Activated T-helper 1 cell treated with anti-CD3 and anti-CD28 coated beads, Interleukin-12 subunit alpha, Interleukin-12 subunit beta, Interleukin-2, Interleukin-4 antibody, amounts not matched to agents 30 ng/mL and 10 ng/mL and 1 ng/mL, durations not matched to agents 14 hours and 24 hours and 36 hours (primary cell): ENCODE data around the gene DDAH1. TPM values are rescaled to one million over a fixed set of nuclear protein-coding genes. Genes with fewer than 3 reads are reported as not detected.

Experiments used
- DNase-seq: peaks from one replicate; pipeline ENCODE4 v3.0.0; 2021; ENCODE audit warnings: low spot score
- H3K27ac Mint-ChIP-seq: one replicate; pipeline ENCODE4 v1.8.0; 2021; ENCODE audit warnings: mild to moderate bottlenecking, mixed read lengths
- H3K27me3 Mint-ChIP-seq: one replicate; pipeline ENCODE4 v1.8.0; 2022; ENCODE audit warnings: mild to moderate bottlenecking, moderate library complexity, mixed read lengths; ENCODE audit not compliant: insufficient read depth
- H3K36me3 Mint-ChIP-seq: one replicate; pipeline ENCODE4 v1.8.0; 2021; ENCODE audit warnings: low read depth, mixed read lengths
- H3K4me1 Mint-ChIP-seq: one replicate; pipeline ENCODE4 v1.8.0; 2021; ENCODE audit warnings: low read depth, mixed read lengths
- H3K4me3 Mint-ChIP-seq: one replicate; pipeline ENCODE4 v1.8.0; 2021; ENCODE audit warnings: mild to moderate bottlenecking, moderate library complexity, mixed read lengths
- H3K9me3 Mint-ChIP-seq: one replicate; pipeline ENCODE4 v1.8.0; 2021; ENCODE audit warnings: mixed read lengths
- intact Hi-C: fragments of 100-400 bp; cut with micrococcal nuclease; formaldehyde crosslinking; loops from one replicate; pipeline ENCODE4 v1.15.1; 2024
- total RNA-seq: library from RNA; stranded (reverse); gene quantifications from 2 replicates; pipeline ENCODE4 v1.2.3, GENCODE V29; 2022

DDAH1 gene
- total RNA-seq, 1 donor from 2014 or later, result not detected

GRCh38 chr1:85448358-85448757, 16.6 kb downstream of the DDAH1 start:
- Mint-ChIP-seq H3K36me3 (no peaks in the 10 kb centered on the region), H3K9me3 (no peaks in the 10 kb centered on the region), H3K4me3 (no peak overlapping the region), H3K27me3 (no peaks in the 10 kb centered on the region), H3K4me1 (no peaks in the 10 kb centered on the region), H3K27ac (no peak overlapping the region)
- intact Hi-C loops, result no loop called here
- no peak for DNase-seq

GRCh38 chr1:85447006-85447943, 17.7 kb downstream of the DDAH1 start:
- H3K4me1 Mint-ChIP-seq, result no peaks in the 10 kb centered on the region
- no peaks in the 10 kb centered on the region for H3K9me3 Mint-ChIP-seq
- intact Hi-C loops, result no loop called here
- no peak for DNase-seq
- H3K36me3 Mint-ChIP-seq, result no peaks in the 10 kb centered on the region
- H3K27me3 Mint-ChIP-seq, result no peaks in the 10 kb centered on the region
- H3K4me3 Mint-ChIP-seq, result no peak overlapping the region
- H3K27ac Mint-ChIP-seq, result no peak overlapping the region

GRCh38 chr1:85445906-85446305, 19.1 kb downstream of the DDAH1 start:
- Mint-ChIP-seq H3K27me3 (no peaks in the 10 kb centered on the region), H3K4me1 (no peaks in the 10 kb centered on the region)
- intact Hi-C loops, result no loop called here

GRCh38 chr1:85444381-85444780, 20.6 kb downstream of the DDAH1 start:
- Mint-ChIP-seq H3K27ac (no peak overlapping the region), H3K4me1 (no peaks in the 10 kb centered on the region), H3K27me3 (no peaks in the 10 kb centered on the region), H3K36me3 (no peaks in the 10 kb centered on the region), H3K4me3 (no peak overlapping the region), H3K9me3 (no peaks in the 10 kb centered on the region)
- DNase-seq, result no peak
- intact Hi-C loops, result no loop called here

More at GRCh38 chr1:85445906-85446305, 19.1 kb downstream of the DDAH1 start:
- no peaks in the 10 kb centered on the region for H3K9me3 Mint-ChIP-seq
- H3K4me3 Mint-ChIP-seq, result no peak overlapping the region
- H3K27ac Mint-ChIP-seq, result no peak overlapping the region
- H3K36me3 Mint-ChIP-seq, result no peaks in the 10 kb centered on the region
- DNase-seq, result no peak

DNA sequence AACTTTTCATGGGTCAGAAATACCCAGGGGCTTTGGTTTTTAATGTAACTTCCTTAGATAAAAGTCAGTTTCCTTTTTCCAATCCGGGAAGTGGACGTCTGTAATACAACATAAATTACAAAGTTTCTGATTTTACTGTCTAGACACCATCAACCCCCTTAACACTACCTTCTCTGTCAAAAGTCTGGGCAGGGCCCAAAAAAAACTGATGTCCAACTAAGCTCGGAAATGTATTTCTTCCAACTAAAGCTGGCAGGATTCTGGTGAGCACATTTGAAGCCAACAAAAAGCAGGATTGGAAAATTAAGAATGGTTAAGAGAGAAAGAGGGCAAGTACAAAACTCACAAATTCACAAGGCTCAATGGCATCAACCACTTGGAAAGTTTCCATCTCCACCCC, 24.3 kb downstream of the DDAH1 start:
- Mint-ChIP-seq H3K27me3 (peaks cover 5% of the 10 kb centered on the region), H3K4me3 (no peak overlapping the region), H3K36me3 (no peaks in the 10 kb centered on the region), H3K27ac (no peak overlapping the region), H3K9me3 (no peaks in the 10 kb centered on the region), H3K4me1 (no peaks in the 10 kb centered on the region)
- DNase-seq, result no peak
- intact Hi-C loops, result no loop called here

- no peak overlapping the region for H3K4me3 Mint-ChIP-seq
- peaks cover 5% of the 10 kb centered on the region for H3K27me3 Mint-ChIP-seq
- H3K36me3 Mint-ChIP-seq, result no peaks in the 10 kb centered on the region
- H3K27ac Mint-ChIP-seq, result no peak overlapping the region
- no peaks in the 10 kb centered on the region for H3K9me3 Mint-ChIP-seq
- DNase-seq, result no peak
- H3K4me1 Mint-ChIP-seq, result no peaks in the 10 kb centered on the region
- intact Hi-C loops, result no loop called here
These were observed 26.6 kb downstream of the DDAH1 start for GRCh38 chr1:85438353-85438752.

DNA sequence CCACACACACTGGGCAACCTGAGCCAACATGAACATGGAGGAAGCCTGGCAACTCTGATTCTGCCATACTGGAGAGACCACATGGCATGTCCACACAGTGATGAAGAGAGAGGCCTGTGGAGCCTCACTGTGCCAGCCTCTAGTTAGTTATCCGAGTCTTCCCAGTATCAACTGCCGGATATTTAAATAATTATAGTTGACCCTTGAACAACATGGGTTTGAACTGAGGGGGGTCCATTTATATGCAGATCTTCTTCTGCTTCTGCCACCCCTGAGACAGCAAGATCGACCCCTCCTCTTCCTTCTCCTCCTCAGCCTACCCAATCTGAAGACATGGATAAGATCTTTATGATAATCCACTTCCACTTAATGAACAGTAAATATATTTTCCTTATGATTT, 27.8 kb downstream of the DDAH1 start:
- H3K4me1 Mint-ChIP-seq, result no peaks in the 10 kb centered on the region
- no peak for DNase-seq
- H3K27me3 Mint-ChIP-seq, result peaks cover 5% of the 10 kb centered on the region

GRCh38 chr1:85433096-85433495, 31.9 kb downstream of the DDAH1 start:
- no peak for DNase-seq
- Mint-ChIP-seq H3K9me3 (no peaks in the 10 kb centered on the region), H3K4me3 (no peak overlapping the region), H3K27ac (no peak overlapping the region), H3K27me3 (peaks cover 5% of the 10 kb centered on the region), H3K4me1 (no peaks in the 10 kb centered on the region), H3K36me3 (no peaks in the 10 kb centered on the region)
- intact Hi-C loops, result no loop called here

More for the DNA sequence above, 27.8 kb downstream of the DDAH1 start:
- no peaks in the 10 kb centered on the region for H3K36me3 Mint-ChIP-seq
- H3K4me3 Mint-ChIP-seq, result no peak overlapping the region
- intact Hi-C loops, result no loop called here
- H3K9me3 Mint-ChIP-seq, result no peaks in the 10 kb centered on the region
- H3K27ac Mint-ChIP-seq, result no peak overlapping the region

DNA sequence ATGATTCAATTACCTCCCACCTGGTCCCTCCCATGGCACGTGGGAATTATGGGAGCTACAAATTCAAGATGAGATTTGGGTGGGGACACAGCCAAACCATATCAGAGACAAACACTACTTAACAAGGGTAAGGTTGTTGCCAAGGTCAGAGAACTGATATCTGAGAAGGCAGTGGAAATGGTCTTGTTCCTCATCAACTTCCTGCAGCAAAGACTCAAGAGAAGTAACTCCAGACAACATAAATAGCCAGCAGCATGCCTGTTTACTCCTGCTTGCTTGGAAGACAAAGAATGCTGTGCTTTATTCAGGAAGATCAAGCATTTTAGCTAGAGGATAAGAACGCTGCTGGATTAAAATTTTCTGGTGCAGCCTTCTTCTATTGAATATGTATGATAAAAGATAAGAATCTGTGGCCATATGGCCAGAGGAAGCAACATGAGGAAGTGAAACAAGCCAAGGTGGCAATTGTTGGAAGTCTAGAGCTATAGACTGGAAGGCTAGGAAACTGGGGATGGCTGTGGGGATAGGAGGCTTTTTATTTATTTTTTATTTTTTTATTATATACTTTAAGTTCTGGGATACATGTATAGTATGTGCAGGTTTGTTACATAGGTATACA, 36.4 kb downstream of the DDAH1 start:
- Mint-ChIP-seq H3K4me3 (no peak overlapping the region), H3K9me3 (no peaks in the 10 kb centered on the region), H3K4me1 (no peaks in the 10 kb centered on the region), H3K27me3 (peaks cover 2% of the 10 kb centered on the region), H3K36me3 (no peaks in the 10 kb centered on the region), H3K27ac (no peak overlapping the region)
- DNase-seq, result no peak
- intact Hi-C loops, result no loop called here

DNA sequence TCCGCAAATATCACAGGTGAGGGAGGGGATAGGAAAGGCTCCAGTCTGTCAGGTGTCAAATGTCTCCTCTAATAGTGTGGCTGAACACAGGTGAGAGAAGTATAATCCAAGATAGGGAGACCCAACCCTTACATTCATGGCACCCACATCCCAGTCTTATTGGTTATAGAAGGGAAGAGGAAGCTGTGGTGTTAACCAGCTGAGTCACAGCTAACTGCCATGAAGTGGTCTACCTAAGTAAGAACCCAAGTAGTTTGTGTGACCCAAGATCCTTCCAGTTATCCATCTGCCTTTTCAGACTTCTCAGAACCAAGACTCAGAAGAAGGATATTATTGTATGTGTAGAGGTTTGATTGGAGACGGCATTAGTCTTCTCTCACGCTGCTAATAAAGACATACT, 37.1 kb downstream of the DDAH1 start:
- Mint-ChIP-seq H3K4me3 (no peak overlapping the region), H3K4me1 (no peaks in the 10 kb centered on the region), H3K27me3 (peaks cover 2% of the 10 kb centered on the region), H3K27ac (no peak overlapping the region), H3K36me3 (no peaks in the 10 kb centered on the region), H3K9me3 (no peaks in the 10 kb centered on the region)
- intact Hi-C loops, result no loop called here
- DNase-seq, result no peak

DNA sequence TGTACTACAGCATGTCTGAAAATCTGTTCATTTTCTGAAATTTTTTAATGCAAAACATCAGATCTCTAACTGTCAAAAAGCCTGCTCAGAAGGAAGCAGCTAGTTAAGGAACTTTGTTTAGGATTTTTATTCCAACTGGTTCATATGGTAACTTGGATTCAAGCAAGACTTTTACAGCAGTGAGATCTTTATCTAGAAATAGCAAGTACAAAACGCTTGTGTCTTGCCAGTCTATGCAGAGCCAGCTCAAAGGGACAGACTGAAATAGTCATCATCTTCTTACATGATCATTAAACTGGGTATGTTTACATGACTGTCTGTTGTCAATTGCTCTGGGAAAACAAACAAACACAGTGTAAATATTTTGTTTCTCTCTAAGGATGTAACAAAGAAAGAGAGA, 37.6 kb downstream of the DDAH1 start:
- intact Hi-C loops, result no loop called here
- no peak overlapping the region for H3K27ac Mint-ChIP-seq

GRCh38 chr1:85421179-85421578, 43.8 kb downstream of the DDAH1 start:
- Mint-ChIP-seq H3K27ac (no peak overlapping the region), H3K4me3 (no peak overlapping the region), H3K9me3 (no peaks in the 10 kb centered on the region), H3K27me3 (peaks cover 8% of the 10 kb centered on the region), H3K4me1 (no peaks in the 10 kb centered on the region), H3K36me3 (no peaks in the 10 kb centered on the region)
- intact Hi-C loops, result no loop called here
- DNase-seq, result no peak

More for the DNA sequence above, 37.6 kb downstream of the DDAH1 start:
- Mint-ChIP-seq H3K27me3 (peaks cover 4% of the 10 kb centered on the region), H3K36me3 (no peaks in the 10 kb centered on the region), H3K4me3 (no peak overlapping the region), H3K4me1 (no peaks in the 10 kb centered on the region), H3K9me3 (no peaks in the 10 kb centered on the region)
- no peak for DNase-seq

DNA sequence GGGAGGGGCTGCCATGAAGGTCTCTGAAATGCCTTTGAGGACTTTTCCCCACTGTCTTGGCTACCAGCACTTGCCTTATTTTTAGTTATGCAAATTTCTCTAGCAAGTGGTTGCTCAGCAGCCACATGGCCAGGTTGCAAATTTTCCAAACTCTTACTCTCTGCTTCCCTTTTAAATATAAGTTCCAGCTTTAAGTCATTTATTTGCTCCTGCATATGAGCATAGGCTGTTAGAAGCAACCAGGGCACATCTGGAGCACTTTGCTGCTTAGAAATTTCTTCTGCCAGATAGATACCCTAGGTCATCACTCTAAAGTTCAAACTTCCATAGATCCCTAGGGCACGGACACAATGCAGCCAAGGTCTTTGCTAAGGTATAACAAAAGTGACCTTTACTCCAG, 44.8 kb downstream of the DDAH1 start:
- Mint-ChIP-seq H3K27me3 (peaks cover 7% of the 10 kb centered on the region), H3K27ac (no peak overlapping the region), H3K4me3 (no peak overlapping the region), H3K36me3 (no peaks in the 10 kb centered on the region), H3K4me1 (no peaks in the 10 kb centered on the region), H3K9me3 (no peaks in the 10 kb centered on the region)
- DNase-seq, result no peak
- intact Hi-C loops, result no loop called here
